MV-4-11 (cell line): ENCODE measurements around the gene YWHAG.
"Not testable (repeated sequence)": the region's sequence is repeated elsewhere in the genome, so short reads cannot be mapped to it uniquely, and the experiment has no call there.

Experiments used
- DNase-seq: peaks from one replicate; lab custom pipeline; 2025; lab: John Stamatoyannopoulos, UW

Gene YWHAG

DNA sequence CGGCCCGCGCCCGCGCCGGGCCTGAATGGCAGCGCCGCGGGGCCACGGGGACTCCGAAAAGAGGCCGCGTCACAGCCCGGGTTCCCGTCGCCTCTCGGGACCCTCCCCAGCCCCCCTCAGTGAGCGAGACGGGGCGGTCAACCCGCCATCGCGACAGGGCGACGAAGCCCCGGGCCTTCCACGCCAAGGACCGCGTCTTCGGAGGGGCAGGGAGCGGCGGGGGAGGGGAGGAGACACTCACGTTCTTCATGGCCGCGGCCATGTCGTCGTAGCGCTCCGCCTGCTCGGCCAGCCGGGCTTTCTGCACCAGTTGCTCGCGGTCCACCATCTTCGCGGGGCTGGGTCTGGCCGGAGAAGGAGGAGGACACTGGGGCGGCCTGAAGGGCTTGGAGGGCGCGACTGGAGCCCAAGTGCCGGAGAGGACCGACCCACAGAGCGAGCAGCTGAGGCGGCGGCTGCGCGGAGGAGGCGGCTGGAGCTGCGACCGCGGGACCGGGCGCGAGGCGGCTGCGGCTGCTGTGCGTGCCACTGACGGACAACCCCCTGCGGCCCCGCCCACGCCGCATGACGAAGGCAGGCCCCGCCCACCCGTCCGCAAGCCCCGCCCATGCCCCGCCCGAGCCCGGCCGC is at the start of gene YWHAG:
TSS of gene YWHAG (minus strand) at position 511 of the 630 bp plus-strand sequence. CDS start at position 328, 183 bp downstream.
- peak; percentile 82 for DNase-seq

DNA sequence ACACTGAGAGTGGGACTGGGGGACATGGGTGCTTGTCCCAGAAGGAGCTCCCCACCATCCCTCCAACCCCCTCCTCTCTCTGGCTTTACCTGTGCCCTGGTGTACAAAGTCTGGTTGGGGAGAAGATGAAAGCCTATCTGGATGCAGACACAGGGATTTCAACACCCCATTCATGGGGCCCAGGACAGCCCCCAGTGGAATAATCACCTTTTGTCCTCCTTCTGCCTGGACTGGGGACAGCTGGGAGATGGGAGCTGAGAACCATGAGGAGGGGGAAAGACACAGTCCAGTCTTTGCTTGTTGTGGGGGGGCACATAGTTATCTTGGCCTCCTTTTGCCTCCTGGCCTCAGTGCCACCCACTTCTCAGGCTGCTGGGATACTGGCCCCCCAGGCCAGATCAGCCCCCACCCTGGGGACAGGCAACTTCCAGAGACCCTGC is 49.4 kb upstream of the YWHAG start:
- no peak for DNase-seq

DNA sequence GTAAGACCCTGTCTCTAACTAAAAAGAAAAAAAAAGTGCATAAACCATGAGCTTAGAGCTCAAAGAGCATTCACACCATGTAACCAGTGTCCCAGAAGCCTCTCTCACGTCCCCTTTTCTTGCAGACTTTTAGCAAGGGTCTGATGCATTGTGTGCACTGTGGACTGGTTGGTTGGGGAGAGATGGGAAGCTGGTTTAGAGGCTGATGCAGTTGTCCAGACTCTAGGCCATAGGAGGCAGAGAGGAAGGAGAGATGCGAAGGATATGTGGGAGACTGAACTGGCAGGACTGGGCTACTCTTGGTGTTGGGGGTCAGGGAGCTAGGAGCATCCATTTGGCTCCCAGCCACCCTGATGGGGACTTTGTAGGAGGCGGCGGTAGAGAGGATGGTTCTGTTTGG is 48.9 kb upstream of the YWHAG start:
- no peak for DNase-seq

DNA sequence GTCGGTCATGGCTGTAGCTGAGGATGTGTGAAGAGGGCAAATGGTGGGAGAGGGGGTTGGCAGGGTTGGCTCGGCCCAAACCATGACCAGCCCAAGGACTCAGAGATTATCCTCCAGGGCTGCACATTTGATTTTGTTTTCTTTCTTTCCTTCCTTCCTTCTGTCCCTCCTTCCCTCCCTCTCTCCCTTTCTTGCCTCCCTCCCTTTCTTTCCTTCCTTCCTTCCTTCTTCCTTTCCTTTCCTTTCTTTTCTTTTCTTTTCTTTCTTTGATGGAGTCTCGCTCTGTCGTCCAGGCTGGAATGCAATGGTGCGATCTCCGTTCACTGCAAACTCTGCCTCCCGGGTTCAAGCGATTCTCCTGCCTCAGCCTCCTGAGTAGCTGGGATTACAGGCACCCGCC is 46.9 kb upstream of the YWHAG start:
- DNase-seq = no peak

DNA sequence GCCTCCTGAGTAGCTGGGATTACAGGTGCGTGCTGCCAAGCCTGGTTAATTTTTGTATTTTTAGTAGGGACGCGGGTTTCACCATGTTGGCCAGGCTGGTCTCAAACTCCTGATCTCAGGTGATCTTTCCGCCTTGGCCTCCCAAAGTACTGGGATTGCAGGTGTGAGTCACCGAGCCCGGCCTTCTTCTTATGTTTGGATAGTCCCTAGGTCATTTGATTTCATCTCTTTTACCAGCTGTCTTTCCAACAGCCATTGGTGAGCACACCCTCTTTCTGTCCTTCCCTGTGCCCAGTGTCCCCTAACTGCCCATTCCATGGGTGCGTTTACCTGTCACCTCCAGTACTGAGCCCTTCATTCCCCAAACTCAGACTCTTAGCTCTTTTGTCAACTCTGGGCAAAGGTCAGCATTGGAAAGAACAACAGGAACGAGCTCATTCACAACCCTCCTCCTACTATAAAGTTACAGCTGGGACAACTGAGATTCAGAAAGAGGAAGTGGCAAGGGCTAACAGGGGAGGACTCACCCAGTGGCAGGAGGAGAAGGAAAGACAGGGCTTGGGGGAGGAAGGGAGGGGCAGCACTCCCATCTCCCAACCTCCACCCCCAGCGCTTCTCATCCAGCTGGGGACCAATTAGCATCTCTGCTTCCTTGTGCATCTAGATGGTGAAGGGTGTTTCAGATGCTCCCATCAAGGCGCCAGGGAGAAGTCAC is 45.1 kb upstream of the YWHAG start:
- DNase-seq = peak; percentile 90

DNA sequence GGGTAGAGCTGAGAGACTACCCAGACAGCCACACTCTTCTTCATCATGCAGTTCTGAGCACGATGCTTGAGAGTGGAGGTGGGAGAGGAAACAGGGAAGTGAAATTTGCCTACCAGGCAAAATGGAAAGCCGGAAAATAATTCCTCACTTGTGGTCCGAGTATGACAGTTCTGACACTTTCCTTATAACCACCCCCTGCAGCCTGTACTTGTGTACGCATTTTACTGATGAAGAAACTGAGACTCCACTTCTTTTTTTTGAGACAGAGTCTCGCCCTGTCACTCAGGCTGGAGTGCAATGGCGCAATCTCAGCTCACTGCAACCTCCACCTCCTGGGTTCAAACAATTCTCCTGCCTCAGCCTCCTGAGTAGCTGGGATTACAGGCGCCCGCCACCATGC is 44.3 kb upstream of the YWHAG start:
- DNase-seq = peak; percentile 69

DNA sequence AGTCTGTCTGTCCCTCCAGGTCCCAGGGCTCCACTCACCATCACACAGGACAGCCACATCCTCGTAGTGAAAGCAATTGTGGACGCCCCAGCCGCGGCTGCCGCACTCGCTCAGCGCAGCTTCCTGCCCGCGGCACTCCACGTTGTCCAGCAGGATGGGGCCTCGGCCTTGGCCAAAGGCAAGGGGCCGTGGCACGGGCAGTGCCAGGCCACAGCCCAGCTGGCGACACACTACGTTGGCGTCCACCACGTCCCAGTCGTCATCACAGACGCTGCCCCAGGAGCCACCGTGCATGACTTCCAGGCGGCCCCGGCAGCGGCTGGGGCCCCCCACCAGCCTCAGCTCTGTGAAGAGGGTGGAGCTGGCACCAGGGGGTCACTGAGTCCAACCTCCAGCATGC is 41.5 kb upstream of the YWHAG start:
- DNase-seq = no peak

DNA sequence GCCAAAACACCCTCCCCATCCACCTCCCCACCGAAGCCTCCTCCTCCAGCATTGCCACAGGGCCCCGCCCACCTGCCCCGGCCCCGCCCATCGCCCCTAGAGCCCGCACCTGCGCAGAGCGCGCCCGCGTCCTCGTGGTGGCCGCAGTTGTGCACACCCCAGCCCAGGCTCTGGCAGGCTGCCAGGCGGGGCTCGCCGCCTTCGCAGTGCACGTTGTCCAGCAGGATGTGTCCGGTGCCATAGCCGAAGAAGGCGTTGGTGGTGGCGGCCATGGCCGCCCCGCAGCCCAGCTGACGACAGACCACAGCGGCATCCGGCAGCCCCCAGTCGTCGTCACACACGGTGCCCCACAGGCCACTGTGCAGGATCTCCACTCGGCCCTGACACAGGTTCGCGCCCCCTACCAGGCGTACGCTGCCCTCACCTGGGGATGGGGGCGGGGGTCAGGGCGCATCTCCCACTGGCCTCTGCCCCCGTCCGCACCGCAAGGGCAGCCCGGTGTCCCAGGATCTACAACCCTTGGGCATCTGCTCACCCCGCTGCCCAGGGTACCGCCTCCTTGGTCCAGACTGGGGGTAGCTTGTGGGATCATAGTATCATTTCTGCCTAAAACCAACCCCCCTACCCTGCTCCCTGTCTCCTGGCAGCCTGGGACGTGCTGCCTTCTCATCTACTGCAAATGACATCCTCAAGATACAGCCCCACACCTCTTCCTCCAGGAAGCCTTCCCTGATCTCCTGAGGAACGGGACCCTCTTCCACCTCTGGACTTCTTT is 38.8 kb upstream of the YWHAG start:
- DNase-seq = peak; percentile 42

DNA sequence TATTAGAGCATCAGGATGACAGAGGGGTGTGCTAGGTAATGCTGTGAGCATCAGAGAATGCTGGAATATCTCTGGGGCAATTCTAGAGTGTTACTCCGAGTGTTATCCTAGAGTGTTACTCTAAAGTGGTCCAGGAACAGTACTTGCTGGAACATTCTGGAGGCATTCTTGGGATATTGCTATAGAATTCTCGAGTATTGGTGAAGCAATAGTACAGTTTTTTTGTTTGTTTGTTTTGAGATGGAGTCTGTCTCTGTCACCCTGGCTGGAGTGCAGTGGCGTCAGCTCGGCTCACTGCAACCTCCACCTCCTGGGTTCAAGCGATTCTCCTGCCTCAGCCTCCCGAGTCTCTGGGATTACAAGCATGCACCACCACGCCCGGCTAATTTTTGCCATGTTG is 38.1 kb upstream of the YWHAG start:
- DNase-seq = no peak

DNA sequence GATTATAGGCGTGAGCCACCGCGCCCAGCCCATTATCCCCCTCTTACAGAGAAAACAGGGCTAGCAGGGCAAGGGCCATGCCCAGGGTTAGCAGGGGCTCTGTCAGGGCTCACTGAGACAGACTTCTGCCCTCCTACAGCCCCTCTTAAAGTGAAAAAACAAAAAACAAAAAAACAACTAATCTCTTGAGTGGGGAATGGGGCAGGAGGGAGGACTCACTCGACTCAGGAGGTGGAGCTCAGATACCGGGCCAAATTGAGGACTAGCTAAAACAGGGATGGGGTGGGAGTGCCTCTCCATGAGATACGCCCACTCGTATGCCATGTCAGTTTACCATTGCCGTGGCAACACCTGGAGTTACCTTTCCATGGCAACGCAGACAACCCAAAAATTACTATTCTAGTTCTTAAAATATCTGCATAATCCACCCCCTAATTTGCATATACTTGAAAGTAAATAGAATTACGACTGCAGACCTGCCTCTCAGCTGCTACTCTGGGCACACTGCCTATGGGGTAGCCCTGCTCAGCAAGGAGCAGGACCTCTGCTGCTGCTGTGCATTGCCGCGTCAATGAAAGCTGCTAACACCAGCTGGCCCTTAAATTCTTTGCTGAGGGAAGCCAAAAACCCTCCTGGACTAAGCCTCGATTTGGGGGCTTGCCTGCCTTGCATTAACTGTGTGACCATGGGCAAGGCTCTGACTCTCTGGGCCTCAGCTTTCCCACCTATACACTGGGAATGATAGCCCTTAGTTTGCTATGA is 37.4 kb upstream of the YWHAG start:
- no peak for DNase-seq

DNA sequence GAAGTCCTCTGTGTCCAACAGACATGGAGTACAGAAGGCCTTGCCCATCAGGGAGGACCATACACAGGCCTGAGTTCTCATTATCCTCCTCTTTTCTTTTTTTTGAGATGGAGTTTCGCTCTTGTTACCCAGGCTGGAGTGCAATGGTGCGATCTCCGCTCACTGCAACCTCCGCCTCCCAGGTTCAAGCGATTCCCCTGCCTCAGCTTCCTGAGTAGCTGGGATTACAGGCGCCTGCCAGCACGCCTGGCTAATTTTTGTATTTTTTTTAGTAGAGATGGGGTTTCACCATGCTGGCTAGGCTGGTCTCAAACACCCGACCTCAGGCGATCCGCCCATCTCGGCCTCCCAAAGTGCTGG is 36.8 kb upstream of the YWHAG start:
- DNase-seq = not testable (repeated sequence)

DNA sequence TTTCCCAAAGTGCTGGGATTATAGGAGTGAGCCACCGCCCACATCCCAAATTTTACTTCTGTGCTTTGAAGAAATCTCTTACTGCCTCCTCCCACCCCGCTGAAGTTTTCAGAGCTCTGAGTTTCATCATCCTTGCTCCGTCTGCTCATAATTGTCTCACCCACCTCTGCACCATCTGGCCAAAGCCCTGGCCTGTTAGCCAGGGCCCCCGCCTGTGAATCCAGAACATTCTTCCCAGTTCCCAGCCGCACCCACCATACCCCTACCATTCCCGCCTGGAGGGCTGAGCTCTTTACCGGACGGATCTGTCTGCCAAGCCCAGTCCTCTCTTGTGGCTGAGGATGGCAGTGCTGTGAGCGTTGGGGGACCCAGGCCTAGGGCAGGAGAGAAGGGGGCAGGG is 36.2 kb upstream of the YWHAG start:
- DNase-seq = no peak

DNA sequence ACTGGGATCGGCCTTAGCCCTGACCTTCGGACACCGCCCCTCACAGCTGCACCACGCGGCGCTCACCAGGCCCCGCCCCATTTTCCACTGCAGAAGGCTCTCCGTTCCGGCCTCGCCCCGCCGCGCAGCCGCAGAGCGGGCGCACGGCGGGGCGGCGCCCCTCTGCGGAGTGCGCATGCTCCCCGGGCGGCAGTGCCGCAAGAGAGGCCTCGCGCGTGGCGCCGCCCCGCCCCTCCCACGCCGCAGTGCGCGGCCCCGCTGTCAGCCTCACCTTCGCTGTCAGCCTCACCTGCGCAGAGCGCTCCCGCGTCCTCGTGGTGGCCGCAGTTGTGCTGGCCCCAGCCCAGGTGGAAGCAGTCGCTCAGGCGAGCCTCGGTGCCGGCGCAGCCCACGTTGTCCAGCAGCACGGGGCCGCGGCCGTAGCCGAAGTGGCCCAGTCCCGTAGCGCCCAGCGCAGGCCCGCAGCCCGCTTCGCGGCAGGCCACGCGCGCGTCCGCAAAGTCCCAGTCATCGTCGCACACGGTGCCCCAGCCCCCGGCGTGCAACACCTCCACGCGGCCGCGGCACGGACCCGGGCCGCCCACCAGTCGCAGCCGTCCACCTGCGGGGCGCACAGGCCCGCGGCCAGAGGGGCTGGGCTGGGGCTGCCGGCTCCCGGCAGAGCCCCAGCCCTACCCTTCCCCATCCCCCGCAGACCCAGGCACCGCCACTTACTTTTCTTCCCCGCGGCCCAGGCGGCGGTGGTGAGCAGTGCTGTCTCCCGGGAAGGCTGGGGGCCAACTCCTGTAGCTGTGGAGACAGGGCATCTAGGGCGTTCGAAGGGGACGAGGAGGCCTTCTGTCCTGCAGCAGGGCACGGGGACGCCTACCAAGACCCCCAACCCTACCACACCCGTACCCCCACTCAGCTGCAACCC is 34.6 kb upstream of the YWHAG start:
- DNase-seq = peak; percentile 89

DNA sequence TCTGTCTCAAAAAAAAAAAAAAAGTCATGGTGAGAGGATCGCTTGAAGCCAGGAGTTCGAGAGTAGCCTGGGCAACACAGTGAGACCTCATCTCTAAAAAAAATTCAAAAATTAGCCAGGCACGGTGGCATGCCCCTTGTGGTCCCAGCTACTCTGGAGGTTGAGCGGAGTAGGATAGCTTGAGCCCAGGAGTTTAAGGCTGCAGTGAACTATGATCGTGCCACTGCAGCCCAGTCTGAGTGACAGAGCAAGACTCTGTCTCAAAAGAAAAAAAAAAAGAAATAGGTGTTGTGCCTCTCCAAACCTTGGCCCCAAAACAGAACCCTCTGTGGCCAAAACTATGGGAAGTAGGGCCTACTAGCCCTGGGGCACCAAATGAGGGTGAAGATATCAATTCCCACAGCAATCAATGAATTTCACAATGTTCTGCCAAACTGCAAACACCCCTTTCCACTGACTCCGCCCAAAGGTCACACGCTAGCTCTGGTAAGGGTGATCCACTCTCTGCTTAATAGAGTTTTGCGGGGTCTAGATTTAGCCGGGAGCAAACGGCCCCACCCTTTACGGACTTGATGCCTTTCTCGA is 33.8 kb upstream of the YWHAG start:
- DNase-seq = no peak

DNA sequence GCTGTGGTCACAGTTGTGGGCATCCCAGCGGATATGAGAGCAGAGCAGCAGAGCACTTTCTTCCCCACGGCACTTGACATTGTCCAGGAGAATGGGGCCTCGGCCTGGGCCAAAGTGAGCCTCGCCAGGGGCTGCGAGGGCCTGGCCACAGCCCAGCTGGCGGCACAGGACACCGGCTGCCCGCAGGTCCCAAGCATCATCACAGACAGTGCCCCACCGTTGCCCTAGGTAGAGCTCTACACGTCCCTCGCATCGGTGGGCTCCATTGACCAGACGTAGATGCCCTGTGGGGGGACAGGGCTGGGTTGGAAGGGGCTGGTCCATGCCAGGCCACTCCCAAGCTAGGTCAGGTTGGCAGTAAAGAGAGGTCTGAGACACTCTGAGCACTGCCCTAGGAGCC is 31.3 kb upstream of the YWHAG start:
- no peak for DNase-seq

DNA sequence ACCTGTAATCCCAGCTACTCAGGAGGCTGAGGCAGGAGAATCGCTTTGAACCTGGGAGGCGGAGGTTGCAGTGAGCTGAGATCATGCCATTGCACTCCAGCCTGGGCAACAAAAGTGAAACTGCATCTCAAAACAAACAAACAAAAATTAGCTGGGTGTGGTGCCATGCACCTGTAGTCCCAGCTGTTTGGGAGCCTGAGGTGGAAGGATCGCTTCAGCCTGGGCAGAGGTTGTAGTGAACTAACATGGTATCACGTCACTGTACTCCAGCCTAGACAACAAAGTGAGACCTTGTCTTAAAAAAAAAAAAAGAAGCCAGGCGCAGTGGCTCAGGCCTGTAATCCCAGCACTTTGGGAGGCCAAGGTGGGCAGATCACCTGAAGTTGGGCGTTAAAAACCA is 29.0 kb upstream of the YWHAG start:
- not testable (repeated sequence) for DNase-seq

DNA sequence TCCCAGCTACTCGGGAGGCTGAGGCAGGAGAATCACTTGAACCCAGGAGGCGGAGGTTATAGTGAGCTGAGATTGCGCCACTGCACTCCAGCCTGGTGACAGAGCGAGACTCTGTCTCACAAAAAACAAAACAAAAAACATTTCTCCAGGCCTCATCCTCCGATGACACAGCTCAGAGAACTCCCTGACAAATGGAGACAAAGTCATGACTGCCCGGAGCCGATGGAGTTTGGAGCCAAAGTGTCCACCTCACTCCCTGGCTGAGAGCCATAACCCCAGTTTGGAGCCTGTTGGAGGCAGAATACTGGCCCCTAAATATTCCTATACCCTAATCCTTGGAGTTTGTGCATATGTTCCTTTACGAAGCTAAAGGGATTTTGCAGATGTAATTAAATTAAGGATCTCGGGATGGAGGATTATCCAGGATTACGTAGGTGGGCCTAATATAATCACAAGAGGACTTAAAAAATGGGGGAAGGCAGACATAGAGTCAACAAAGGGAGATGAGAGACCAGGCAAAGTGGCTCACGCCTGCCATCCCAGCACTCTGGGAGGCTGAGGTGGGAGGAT is 28.0 kb upstream of the YWHAG start:
- DNase-seq = no peak

DNA sequence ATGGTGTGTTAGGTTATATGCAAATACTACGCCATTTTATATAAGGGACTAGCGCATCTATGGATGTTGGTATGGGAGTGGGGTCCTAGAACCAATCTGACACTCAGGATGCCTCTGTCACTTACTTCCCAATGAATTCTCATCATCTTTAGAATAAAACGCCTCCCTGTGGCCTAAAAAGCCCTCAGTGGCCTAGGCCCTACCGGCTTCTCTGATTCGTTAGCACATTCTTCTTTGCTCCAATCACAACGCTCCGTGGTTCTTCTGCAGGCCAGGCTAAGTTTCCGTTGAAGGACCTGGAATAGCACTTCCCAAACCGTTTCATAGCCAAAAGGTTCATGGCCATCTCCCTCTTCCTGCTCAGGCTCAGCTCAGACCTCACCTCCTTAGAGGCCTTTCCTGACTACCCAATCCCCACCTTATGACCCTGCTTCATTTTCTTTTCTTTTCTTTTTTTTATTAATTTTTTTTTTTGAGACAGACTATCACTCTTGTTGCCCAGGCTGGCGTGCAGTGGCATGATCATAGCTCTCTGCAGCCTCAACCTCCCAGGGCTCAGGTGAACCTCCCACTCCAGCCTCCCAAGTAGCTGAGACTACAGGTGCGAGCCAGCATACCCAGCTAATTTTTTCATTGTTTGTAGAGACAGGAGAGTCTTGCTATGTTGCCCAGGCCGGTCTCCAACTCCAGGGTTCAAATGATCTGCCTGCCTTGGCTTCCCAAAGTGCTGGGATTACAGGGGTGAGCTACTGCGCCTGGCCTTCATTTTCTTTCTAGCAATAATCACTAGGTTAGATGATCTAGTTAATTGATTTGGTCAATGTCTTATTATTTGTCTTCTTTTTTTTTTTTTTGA is 24.5 kb upstream of the YWHAG start:
- no peak for DNase-seq

DNA sequence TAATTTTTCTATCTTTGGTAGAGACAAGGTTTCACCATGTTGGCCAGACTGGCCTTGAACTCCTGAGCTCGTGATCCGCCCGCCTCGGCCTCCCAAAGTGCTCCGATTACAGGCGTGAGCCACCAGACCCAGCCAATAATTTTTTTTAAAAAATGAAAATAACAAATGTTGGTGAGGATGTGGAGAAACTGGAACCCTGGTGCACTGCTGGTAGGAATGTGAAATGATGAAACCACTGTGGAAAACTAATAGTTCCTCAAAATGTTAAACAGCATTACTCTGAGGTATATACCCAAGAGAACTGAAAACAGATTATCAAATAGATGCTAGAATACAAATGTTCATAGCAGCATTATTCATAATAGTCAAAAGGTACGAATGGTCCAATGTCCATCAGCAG is 23.0 kb upstream of the YWHAG start:
- DNase-seq = peak; percentile 48

DNA sequence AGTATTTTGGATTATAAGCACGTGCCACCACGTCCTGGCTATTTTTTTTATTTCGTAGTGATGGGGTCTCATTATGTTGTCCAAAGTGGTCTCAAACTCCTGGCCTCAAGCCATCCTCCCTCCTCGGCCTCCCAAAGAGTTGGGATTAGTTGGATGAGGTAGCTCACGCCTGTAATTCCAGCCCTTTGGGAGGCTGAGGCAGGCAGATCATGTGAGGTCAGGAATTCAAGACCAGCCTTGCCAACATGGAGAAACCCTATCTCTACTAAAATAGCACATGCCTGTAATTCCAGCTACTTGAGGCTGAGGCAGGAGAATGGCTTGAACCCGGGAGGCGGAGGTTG is 21.8 kb upstream of the YWHAG start:
- no peak for DNase-seq
